Measurements from ENCODE around the gene STAT1.

The STAT1 gene

GRCh38 chr2:190973262-190973661 lies 40.7 kb downstream of the STAT1 start:
- WGBS (ENCODE audit: insufficient coverage): 100% methylated on average over 1 of the region's 1 CpG
- CTCF ChIA-PET: interaction anchor here (1.0 to 2.5 kb wide), 3 partner anchors 9 to 27 kb away, joined by 3 to 6 read pairs (median 3); no protein-coding TSS in a partner anchor
- peaks cover 43 to 94% (median 66%) of the 10 kb centered on the region in 4 experiments for H3K36me3 ChIP-seq (ENCODE audit: control insufficient read depth in 4 of 4, insufficient read depth in 4 of 4, low read length in 3 of 4)
- H3K27ac ChIP-seq (ENCODE audit: insufficient read depth in 1 of 2, low read depth in 1 of 2, low read length in 2 of 2, poor library complexity in 1 of 2, severe bottlenecking in 2 of 2): no peak overlapping the region
- peaks cover 0 to 11% (median 0%) of the 10 kb centered on the region in 5 experiments for H3K9me3 ChIP-seq (ENCODE audit: control extremely low read depth in 1 of 5, control insufficient read depth in 4 of 5, insufficient read depth in 2 of 5, low read depth in 1 of 5, low read length in 4 of 5)
- no peak overlapping the region for H3K4me3 ChIP-seq (ENCODE audit: control insufficient read depth in 1 of 7, extremely low read depth in 1 of 7, insufficient read depth in 4 of 7, low read depth in 2 of 7, low read length in 6 of 7)
- H3K4me1 ChIP-seq (ENCODE audit: control extremely low read depth in 1 of 4, control insufficient read depth in 4 of 4, insufficient read depth in 4 of 4, low read length in 3 of 4): peaks cover 0 to 16% (median 11%) of the 10 kb centered on the region in 4 experiments
- POLR2A ChIA-PET: no interaction called here
- no peaks in the 10 kb centered on the region for H3K27me3 ChIP-seq (replicated peaks in 2 of 5; ENCODE audit: control insufficient read depth in 4 of 5, insufficient read depth in 5 of 5, low read length in 4 of 5)
- DNase-seq: no peak

- POLR2A ChIA-PET: no interaction called here
- no peak for DNase-seq
- H3K36me3 ChIP-seq (ENCODE audit: control insufficient read depth in 4 of 4, insufficient read depth in 4 of 4, low read length in 3 of 4): peaks cover 41 to 94% (median 67%) of the 10 kb centered on the region in 4 experiments
Measured at GRCh38 chr2:190972846-190973245, 41.1 kb downstream of the STAT1 start.

GRCh38 chr2:190972213-190972612 lies 41.8 kb downstream of the STAT1 start:
- no peak for DNase-seq
- Histone ChIP-seq H3K27me3 (replicated peaks in 2 of 5; ENCODE audit: control insufficient read depth in 4 of 5, insufficient read depth in 5 of 5, low read length in 4 of 5) (no peaks in the 10 kb centered on the region), H3K4me1 (ENCODE audit: control extremely low read depth in 1 of 4, control insufficient read depth in 4 of 4, insufficient read depth in 4 of 4, low read length in 3 of 4) (peaks cover 0 to 14% (median 9%) of the 10 kb centered on the region in 4 experiments), H3K27ac (ENCODE audit: insufficient read depth in 1 of 2, low read depth in 1 of 2, low read length in 2 of 2, poor library complexity in 1 of 2, severe bottlenecking in 2 of 2) (no peak overlapping the region), H3K36me3 (ENCODE audit: control insufficient read depth in 4 of 4, insufficient read depth in 4 of 4, low read length in 3 of 4) (peaks cover 41 to 95% (median 67%) of the 10 kb centered on the region in 4 experiments), H3K4me3 (ENCODE audit: control insufficient read depth in 1 of 7, extremely low read depth in 1 of 7, insufficient read depth in 4 of 7, low read depth in 2 of 7, low read length in 6 of 7) (no peak overlapping the region), H3K9me3 (ENCODE audit: control extremely low read depth in 1 of 5, control insufficient read depth in 4 of 5, insufficient read depth in 2 of 5, low read depth in 1 of 5, low read length in 4 of 5) (peaks cover 0 to 11% (median 0%) of the 10 kb centered on the region in 5 experiments)
- WGBS (ENCODE audit: insufficient coverage): 100% methylated on average over 2 of the region's 2 CpGs
- POLR2A ChIA-PET: no interaction called here
- CTCF ChIA-PET: interaction anchor here (1.0 to 2.5 kb wide), 6 partner anchors 8 to 42 kb away, joined by 3 to 6 read pairs (median 3); no protein-coding TSS in a partner anchor

More at GRCh38 chr2:190972846-190973245, 41.1 kb downstream of the STAT1 start:
- peaks cover 0 to 11% (median 0%) of the 10 kb centered on the region in 5 experiments for H3K9me3 ChIP-seq (ENCODE audit: control extremely low read depth in 1 of 5, control insufficient read depth in 4 of 5, insufficient read depth in 2 of 5, low read depth in 1 of 5, low read length in 4 of 5)
- H3K4me3 ChIP-seq (ENCODE audit: control insufficient read depth in 1 of 7, extremely low read depth in 1 of 7, insufficient read depth in 4 of 7, low read depth in 2 of 7, low read length in 6 of 7): no peak overlapping the region
- 100% methylated on average over 2 of the region's 3 CpGs for WGBS (ENCODE audit: insufficient coverage)
- H3K27me3 ChIP-seq (replicated peaks in 2 of 5; ENCODE audit: control insufficient read depth in 4 of 5, insufficient read depth in 5 of 5, low read length in 4 of 5): no peaks in the 10 kb centered on the region
- CTCF ChIA-PET: interaction anchor here (1.0 to 2.5 kb wide), 3 partner anchors 9 to 28 kb away, joined by 3 to 6 read pairs (median 3); no protein-coding TSS in a partner anchor
- H3K27ac ChIP-seq (ENCODE audit: insufficient read depth in 1 of 2, low read depth in 1 of 2, low read length in 2 of 2, poor library complexity in 1 of 2, severe bottlenecking in 2 of 2): no peak overlapping the region
- H3K4me1 ChIP-seq (ENCODE audit: control extremely low read depth in 1 of 4, control insufficient read depth in 4 of 4, insufficient read depth in 4 of 4, low read length in 3 of 4): peaks cover 0 to 14% (median 9%) of the 10 kb centered on the region in 4 experiments

- ChIA-PET POLR2A (interaction anchor here (1.4 kb wide), 1 partner anchor 9 kb away, joined by 12 read pairs; no protein-coding TSS in a partner anchor), CTCF (interaction anchor here (1.0 to 3.2 kb wide), 3 partner anchors 8 to 9 kb away, joined by 3 to 10 read pairs (median 3); no protein-coding TSS in a partner anchor)
- Histone ChIP-seq H3K27ac (ENCODE audit: insufficient read depth in 1 of 2, low read depth in 1 of 2, low read length in 2 of 2, poor library complexity in 1 of 2, severe bottlenecking in 2 of 2) (peak overlapping the region in 1 of 2 experiments; percentile 6), H3K9me3 (ENCODE audit: control extremely low read depth in 1 of 5, control insufficient read depth in 4 of 5, insufficient read depth in 2 of 5, low read depth in 1 of 5, low read length in 4 of 5) (peaks cover 0 to 11% (median 0%) of the 10 kb centered on the region in 5 experiments), H3K27me3 (replicated peaks in 2 of 5; ENCODE audit: control insufficient read depth in 4 of 5, insufficient read depth in 5 of 5, low read length in 4 of 5) (no peaks in the 10 kb centered on the region), H3K4me1 (ENCODE audit: control extremely low read depth in 1 of 4, control insufficient read depth in 4 of 4, insufficient read depth in 4 of 4, low read length in 3 of 4) (peaks cover 0 to 14% (median 9%) of the 10 kb centered on the region in 4 experiments), H3K4me3 (ENCODE audit: control insufficient read depth in 1 of 7, extremely low read depth in 1 of 7, insufficient read depth in 4 of 7, low read depth in 2 of 7, low read length in 6 of 7) (peak overlapping the region in 1 of 7 experiments; percentile 3), H3K36me3 (ENCODE audit: control insufficient read depth in 4 of 4, insufficient read depth in 4 of 4, low read length in 3 of 4) (peaks cover 38 to 92% (median 65%) of the 10 kb centered on the region in 4 experiments)
- peak; percentile 34 to 71 (median 67) for DNase-seq
- 40% methylated on average over 2 of the region's 5 CpGs for WGBS (ENCODE audit: insufficient coverage)
Measured at GRCh38 chr2:190970873-190971506, 43.0 kb downstream of the STAT1 start.

GRCh38 chr2:190970160-190970559 lies 43.8 kb downstream of the STAT1 start:
- no peak overlapping the region for H3K4me3 ChIP-seq (ENCODE audit: control insufficient read depth in 1 of 7, extremely low read depth in 1 of 7, insufficient read depth in 4 of 7, low read depth in 2 of 7, low read length in 6 of 7)
- H3K36me3 ChIP-seq (ENCODE audit: control insufficient read depth in 4 of 4, insufficient read depth in 4 of 4, low read length in 3 of 4): peaks cover 41 to 92% (median 65%) of the 10 kb centered on the region in 4 experiments
- H3K27me3 ChIP-seq (replicated peaks in 2 of 5; ENCODE audit: control insufficient read depth in 4 of 5, insufficient read depth in 5 of 5, low read length in 4 of 5): no peaks in the 10 kb centered on the region
- no peak for DNase-seq
- 100% methylated on average over 2 of the region's 3 CpGs for WGBS (ENCODE audit: insufficient coverage)
- H3K27ac ChIP-seq (ENCODE audit: insufficient read depth in 1 of 2, low read depth in 1 of 2, low read length in 2 of 2, poor library complexity in 1 of 2, severe bottlenecking in 2 of 2): no peak overlapping the region
- H3K9me3 ChIP-seq (ENCODE audit: control extremely low read depth in 1 of 5, control insufficient read depth in 4 of 5, insufficient read depth in 2 of 5, low read depth in 1 of 5, low read length in 4 of 5): peaks cover 0 to 11% (median 0%) of the 10 kb centered on the region in 5 experiments
- peaks cover 0 to 14% (median 9%) of the 10 kb centered on the region in 4 experiments for H3K4me1 ChIP-seq (ENCODE audit: control extremely low read depth in 1 of 4, control insufficient read depth in 4 of 4, insufficient read depth in 4 of 4, low read length in 3 of 4)
- POLR2A ChIA-PET: no interaction called here
- CTCF ChIA-PET: interaction anchor here (1.0 to 3.2 kb wide), 2 partner anchors 8 to 9 kb away, joined by 3 to 10 read pairs; no protein-coding TSS in a partner anchor

- Histone ChIP-seq H3K4me3 (ENCODE audit: control insufficient read depth in 1 of 7, extremely low read depth in 1 of 7, insufficient read depth in 4 of 7, low read depth in 2 of 7, low read length in 6 of 7) (no peak overlapping the region), H3K36me3 (ENCODE audit: control insufficient read depth in 4 of 4, insufficient read depth in 4 of 4, low read length in 3 of 4) (peaks cover 34 to 92% (median 61%) of the 10 kb centered on the region in 4 experiments), H3K27me3 (replicated peaks in 2 of 5; ENCODE audit: control insufficient read depth in 4 of 5, insufficient read depth in 5 of 5, low read length in 4 of 5) (no peaks in the 10 kb centered on the region), H3K27ac (ENCODE audit: insufficient read depth in 1 of 2, low read depth in 1 of 2, low read length in 2 of 2, poor library complexity in 1 of 2, severe bottlenecking in 2 of 2) (no peak overlapping the region), H3K4me1 (ENCODE audit: control extremely low read depth in 1 of 4, control insufficient read depth in 4 of 4, insufficient read depth in 4 of 4, low read length in 3 of 4) (peaks cover 0 to 14% (median 9%) of the 10 kb centered on the region in 4 experiments), H3K9me3 (ENCODE audit: control extremely low read depth in 1 of 5, control insufficient read depth in 4 of 5, insufficient read depth in 2 of 5, low read depth in 1 of 5, low read length in 4 of 5) (peaks cover 0 to 8% (median 0%) of the 10 kb centered on the region in 5 experiments)
- ChIA-PET CTCF (interaction anchor here (0.8 to 3.2 kb wide), 3 partner anchors 11 to 26 kb away, joined by 3 to 10 read pairs (median 5); no protein-coding TSS in a partner anchor), POLR2A (no interaction called here)
- no CpG with 5 or more reads among the region's 2 CpGs for WGBS (ENCODE audit: insufficient coverage)
- no peak for DNase-seq
Measured at GRCh38 chr2:190968522-190968921, 45.4 kb downstream of the STAT1 start.
